HCT116 (cell line): Measurements from ENCODE around the gene CYB561A3.

Source experiments
- EZH2 ChIP-seq: fragments of 200-600 bp; sonication (generic); IDR thresholded peaks from 2 replicates; pipeline ENCODE4 v1.6.1; 2017; ENCODE audit warnings: antibody characterized with exemption, mixed run types
- EZH2phosphoT487 ChIP-seq: fragments of 200-600 bp; IDR thresholded peaks from 2 replicates; pipeline ENCODE4 v1.6.1; 2018; ENCODE audit warnings: antibody characterized with exemption, borderline replicate concordance
- FOSL1 ChIP-seq: IDR thresholded peaks from 2 replicates; pipeline ENCODE4 v1.6.1; 2012; ENCODE audit warnings: low read depth
- POLR2A ChIP-seq: IDR thresholded peaks from 2 replicates; pipeline ENCODE4 v1.7.0; 2011; ENCODE audit warnings: borderline replicate concordance; ENCODE audit not compliant: insufficient read depth, insufficient read length; ENCODE audit errors: extremely low read depth
- RAD21 ChIP-seq: IDR thresholded peaks from 2 replicates; pipeline ENCODE4 v1.6.1; 2012; ENCODE audit warnings: low read depth, mild to moderate bottlenecking
- SIN3A ChIP-seq: IDR thresholded peaks from 2 replicates; pipeline ENCODE4 v1.6.1; 2012; ENCODE audit warnings: low read depth
- SRF ChIP-seq: IDR thresholded peaks from 2 replicates; pipeline ENCODE4 v1.6.1; 2012; ENCODE audit warnings: low read depth
- ZFX ChIP-seq: fragments of 450-650 bp; IDR thresholded peaks from 2 replicates; pipeline ENCODE4 v1.6.1; 2017
- ZNF274 ChIP-seq: fragments of 200-500 bp; sonication (Bioruptor generic); IDR thresholded peaks from 2 replicates; pipeline ENCODE4 v1.6.1; 2014; ENCODE audit warnings: mild to moderate bottlenecking, low read depth, low read length, inconsistent platforms
- TF ChIP-seq, protein P1 (sequence below), 3 experiments: fragments of 200-600 bp in 1 of 3; sonication (generic) in 1 of 3; IDR thresholded peaks in 2 of 3; conservative IDR thresholded peaks in 1 of 3; 2 replicates each; pipeline ENCODE4 v1.5.1; 2012 to 2017; ENCODE audit warnings: low read depth in 2 of 3, low read length in 2 of 3, antibody characterized with exemption in 1 of 3, borderline replicate concordance in 1 of 3, control low read depth in 1 of 3, mild to moderate bottlenecking in 1 of 3, mixed read lengths in 1 of 3, mixed run types in 1 of 3, moderate library complexity in 1 of 3; ENCODE audit not compliant: insufficient read depth in 1 of 3
- TF ChIP-seq, protein P2 (sequence below): IDR thresholded peaks from 2 replicates; pipeline ENCODE4 v1.6.1; 2011; ENCODE audit warnings: mild to moderate bottlenecking, low read length, moderate library complexity; ENCODE audit not compliant: insufficient replicate concordance; ENCODE audit errors: extremely low read depth
- TF ChIP-seq, protein P3 (sequence below): IDR thresholded peaks from 2 replicates; pipeline ENCODE4 v1.6.1; 2012

DNA sequence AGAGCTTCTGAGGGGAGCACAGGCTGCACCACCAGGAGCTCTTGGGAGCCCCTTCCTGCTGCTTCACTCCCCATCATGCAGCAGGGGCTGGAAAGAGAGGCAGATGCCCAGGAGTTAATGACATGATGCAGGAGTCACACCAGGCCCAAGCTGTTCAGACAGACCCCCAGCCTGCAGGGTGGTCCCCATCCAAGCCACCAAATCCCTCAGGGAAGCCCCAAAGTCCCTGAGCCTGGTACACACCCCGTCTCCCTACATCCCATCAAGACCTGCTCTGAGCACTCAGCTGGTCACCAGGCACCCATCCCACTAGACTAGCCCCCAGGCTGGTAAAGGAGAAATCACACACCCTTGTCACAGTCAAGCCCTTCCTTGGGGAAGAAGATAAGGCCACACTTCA lies 11.3 kb downstream of the CYB561A3 start:
- TF ChIP-seq EZH2phosphoT487 (no peak), RAD21 (no peak), ZFX (no peak), POLR2A (no peak), SIN3A (no peak), FOSL1 (no peak), EZH2 (no peak), ZNF274 (no peak), SRF (no peak)
- TF ChIP-seq, protein P1, sequence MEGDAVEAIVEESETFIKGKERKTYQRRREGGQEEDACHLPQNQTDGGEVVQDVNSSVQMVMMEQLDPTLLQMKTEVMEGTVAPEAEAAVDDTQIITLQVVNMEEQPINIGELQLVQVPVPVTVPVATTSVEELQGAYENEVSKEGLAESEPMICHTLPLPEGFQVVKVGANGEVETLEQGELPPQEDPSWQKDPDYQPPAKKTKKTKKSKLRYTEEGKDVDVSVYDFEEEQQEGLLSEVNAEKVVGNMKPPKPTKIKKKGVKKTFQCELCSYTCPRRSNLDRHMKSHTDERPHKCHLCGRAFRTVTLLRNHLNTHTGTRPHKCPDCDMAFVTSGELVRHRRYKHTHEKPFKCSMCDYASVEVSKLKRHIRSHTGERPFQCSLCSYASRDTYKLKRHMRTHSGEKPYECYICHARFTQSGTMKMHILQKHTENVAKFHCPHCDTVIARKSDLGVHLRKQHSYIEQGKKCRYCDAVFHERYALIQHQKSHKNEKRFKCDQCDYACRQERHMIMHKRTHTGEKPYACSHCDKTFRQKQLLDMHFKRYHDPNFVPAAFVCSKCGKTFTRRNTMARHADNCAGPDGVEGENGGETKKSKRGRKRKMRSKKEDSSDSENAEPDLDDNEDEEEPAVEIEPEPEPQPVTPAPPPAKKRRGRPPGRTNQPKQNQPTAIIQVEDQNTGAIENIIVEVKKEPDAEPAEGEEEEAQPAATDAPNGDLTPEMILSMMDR (IDR thresholded peaks at IDR 0.05 in 2 of 3, conservative IDR thresholded peaks at IDR 0.05 in 1 of 3; ENCODE audit: borderline replicate concordance in 1 of 3, insufficient read depth in 1 of 3, low read depth in 2 of 3, low read length in 2 of 3), result no peak
- TF ChIP-seq, protein P2, sequence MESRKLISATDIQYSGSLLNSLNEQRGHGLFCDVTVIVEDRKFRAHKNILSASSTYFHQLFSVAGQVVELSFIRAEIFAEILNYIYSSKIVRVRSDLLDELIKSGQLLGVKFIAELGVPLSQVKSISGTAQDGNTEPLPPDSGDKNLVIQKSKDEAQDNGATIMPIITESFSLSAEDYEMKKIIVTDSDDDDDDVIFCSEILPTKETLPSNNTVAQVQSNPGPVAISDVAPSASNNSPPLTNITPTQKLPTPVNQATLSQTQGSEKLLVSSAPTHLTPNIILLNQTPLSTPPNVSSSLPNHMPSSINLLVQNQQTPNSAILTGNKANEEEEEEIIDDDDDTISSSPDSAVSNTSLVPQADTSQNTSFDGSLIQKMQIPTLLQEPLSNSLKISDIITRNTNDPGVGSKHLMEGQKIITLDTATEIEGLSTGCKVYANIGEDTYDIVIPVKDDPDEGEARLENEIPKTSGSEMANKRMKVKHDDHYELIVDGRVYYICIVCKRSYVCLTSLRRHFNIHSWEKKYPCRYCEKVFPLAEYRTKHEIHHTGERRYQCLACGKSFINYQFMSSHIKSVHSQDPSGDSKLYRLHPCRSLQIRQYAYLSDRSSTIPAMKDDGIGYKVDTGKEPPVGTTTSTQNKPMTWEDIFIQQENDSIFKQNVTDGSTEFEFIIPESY, result no peak
- TF ChIP-seq, protein P3, sequence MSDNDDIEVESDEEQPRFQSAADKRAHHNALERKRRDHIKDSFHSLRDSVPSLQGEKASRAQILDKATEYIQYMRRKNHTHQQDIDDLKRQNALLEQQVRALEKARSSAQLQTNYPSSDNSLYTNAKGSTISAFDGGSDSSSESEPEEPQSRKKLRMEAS, result no peak
